GM21528 (cell line): ENCODE data around the gene RELL2.
"Not testable (repeated sequence)": the region's sequence is repeated elsewhere in the genome, so short reads cannot be mapped to it uniquely, and the experiment has no call there.

Source experiments
- ATAC-seq: cut with Tn5 transposase; IDR thresholded peaks from one replicate; pipeline ENCODE4 v1.9.1; 2021; ENCODE audit warnings: mild to moderate bottlenecking, moderate library complexity; ENCODE audit not compliant: unreplicated experiment, low FRiP score

RELL2 gene, protein sequence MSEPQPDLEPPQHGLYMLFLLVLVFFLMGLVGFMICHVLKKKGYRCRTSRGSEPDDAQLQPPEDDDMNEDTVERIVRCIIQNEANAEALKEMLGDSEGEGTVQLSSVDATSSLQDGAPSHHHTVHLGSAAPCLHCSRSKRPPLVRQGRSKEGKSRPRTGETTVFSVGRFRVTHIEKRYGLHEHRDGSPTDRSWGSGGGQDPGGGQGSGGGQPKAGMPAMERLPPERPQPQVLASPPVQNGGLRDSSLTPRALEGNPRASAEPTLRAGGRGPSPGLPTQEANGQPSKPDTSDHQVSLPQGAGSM

DNA sequence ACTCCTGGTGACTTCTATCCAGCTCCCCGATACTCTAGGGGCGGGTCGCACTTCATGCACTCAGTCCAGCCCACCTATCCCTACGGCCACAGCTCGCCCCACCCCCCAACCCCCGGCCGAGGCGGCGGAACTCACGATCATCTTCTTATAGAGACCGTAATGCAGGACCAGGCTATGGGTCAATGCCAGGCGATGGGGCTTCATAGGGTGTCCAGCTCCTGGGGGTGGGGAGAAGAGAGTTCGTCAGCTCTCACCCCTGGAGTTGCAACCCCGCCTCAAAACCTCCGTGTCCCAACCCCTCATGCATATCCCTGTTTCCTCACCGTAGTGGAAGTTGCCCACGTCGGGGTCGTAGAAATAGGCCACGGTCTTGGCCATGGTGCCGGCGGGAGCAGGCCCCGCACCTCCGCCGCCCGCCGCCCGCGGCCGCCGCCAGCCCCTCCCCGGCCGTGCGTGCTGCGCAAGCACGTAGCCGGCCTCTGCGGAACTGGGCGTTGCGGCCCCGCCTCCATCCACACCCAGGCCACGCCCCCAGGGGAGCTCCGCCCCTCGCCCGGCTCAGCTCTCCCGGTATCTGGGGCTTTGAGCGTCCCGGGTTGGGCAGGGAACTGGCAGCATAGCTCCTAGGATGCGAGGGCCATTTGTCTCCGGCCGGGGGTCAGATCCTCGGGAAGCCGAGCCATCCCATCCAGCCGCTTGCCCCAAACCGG is at the start of gene RELL2, which contains the start of gene HDAC3:
RELL2 (plus strand) TSS at position 585 of the 710 bp plus-strand sequence. CDS start 1,229 bp downstream, outside the sequence.
HDAC3 (minus strand) TSS at position 437 of the 710 bp plus-strand sequence; CDS start at position 378, 59 bp downstream.
- ATAC-seq, result peak; percentile 69

DNA sequence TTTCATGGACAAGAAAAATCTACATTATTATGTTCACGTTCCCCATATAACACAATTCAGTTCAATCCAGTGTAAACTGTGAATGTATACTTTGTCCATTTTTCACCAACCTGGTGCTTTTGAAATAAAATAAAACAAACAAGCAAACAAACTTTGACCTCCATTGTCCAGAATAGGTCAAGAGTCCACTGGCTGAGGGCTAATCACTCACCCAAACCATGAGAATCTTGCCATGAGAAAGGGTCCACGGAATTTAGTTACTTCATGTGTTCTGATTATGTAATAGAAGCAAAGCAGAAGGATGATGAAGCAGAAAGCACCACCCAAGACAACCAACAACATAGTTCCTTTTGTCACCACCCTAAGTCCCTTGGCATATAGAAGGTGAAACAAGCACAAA is 46.7 kb upstream of the RELL2 start:
- ATAC-seq, result no peak

DNA sequence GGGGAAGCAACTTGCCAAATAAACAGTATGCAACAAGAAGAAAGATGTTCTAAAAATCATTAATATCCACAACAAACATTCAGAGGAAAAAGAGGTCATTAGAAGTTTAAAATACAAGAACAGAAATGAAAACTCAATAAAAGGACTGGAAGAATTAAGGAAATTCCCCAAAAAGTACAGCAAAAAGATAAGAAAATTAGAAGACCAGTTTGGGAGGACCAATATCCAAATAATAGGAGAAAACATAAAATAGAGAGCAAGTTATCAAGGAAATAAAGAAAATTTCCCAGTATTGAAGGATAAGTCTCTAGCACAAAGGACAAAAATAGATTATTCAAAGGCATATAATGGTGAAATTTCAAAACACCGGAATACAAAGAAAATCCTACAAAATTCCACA is 39.9 kb upstream of the RELL2 start:
- no peak for ATAC-seq

DNA sequence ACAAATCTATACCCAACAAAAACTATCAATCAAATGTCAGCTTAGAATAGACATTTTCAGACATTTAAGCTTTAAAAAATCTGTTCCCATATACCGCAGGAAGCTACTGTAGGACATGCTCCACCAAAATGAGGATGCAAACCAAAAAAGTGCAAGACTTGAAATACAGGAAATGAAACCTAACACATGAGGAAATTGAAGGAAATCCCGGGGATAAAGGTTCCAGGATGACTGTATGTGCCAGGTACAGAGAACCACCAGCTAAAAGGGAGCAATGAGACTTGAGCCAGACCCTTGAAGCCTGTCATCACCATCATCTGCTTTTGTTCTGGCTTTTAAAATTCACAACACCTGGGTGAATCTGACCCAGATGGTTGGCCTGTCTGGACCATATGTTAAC is 39.4 kb upstream of the RELL2 start:
- ATAC-seq, result no peak

DNA sequence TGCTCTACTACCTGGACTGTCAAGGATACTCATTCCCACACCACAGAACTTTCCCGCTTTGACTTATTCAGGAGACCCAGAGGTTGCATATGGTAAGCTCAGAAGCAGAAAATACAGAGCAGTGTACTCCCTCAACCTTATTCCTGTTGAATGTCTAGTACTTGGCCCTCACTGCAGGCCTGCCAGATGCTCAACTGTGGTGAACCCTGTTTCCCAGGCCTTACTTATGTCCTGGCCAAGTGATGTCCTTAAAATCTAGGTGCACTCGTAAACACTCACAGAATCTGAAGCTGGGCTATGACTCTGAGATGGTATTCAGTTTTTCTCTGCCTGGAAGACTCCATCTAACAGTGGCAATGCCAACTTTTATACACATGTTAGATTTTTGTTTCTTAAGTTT is 39.0 kb upstream of the RELL2 start:
- ATAC-seq, result no peak

DNA sequence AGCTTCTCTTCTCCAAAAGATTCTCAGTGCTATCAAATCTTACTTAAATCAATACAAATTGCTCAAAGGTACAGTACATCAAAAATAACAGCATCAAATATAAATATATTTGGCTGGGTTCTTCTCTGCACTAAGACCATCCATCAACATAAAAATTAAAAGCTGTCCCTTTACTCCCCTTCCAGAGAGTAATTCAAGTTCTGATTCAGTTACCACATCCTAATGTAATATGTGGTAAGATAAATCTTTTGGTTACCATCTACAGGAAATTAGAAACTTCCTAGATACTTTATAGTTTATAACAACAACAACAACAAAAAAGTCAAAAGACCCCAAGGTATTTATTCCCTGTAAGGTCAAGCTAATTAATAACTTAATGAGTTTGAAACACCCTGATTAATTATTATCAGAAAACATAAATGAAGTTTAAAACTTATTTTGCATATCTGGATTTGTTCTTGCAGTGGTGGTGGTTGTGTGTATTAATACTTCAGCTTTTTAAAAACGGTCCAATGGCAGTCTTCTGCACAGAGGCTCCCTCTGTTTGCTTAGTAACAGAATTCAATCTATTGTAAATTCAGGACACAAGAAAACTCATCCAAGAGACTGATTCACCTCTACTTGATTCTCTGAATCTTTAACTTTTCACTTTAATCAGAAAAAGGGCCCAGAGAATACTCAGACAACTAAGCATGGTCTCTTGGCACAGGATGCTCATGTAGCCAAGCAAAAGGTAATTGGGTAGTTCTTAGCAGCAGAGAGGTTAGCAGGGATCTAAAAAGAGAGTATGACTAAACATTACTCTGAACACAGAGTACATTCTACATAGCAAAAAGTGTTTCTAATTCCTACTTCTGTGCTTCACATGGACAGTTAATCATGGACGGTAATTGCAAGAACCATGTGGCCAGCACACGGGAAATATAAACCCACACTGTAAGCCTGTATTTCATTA is 38.1 kb upstream of the RELL2 start:
- ATAC-seq, result no peak

DNA sequence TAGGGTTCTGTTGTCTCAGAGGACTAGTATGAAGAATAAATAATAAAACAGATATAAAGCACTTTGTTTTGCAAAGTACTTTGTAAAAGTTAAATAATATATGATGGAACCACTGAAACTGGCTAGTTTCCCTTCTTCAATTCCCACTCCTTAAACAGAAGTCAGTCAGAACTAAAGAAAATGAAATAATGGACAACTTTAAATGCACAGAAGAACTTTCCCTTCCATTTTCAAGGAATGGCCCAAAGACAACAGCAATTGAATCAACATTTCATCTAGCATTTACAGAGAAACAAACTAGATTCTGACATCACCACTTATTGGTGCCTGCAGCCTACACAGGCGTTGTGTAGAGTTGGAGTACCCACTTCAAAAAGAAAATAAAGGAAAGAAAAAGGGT is 34.2 kb upstream of the RELL2 start:
- no peak for ATAC-seq

DNA sequence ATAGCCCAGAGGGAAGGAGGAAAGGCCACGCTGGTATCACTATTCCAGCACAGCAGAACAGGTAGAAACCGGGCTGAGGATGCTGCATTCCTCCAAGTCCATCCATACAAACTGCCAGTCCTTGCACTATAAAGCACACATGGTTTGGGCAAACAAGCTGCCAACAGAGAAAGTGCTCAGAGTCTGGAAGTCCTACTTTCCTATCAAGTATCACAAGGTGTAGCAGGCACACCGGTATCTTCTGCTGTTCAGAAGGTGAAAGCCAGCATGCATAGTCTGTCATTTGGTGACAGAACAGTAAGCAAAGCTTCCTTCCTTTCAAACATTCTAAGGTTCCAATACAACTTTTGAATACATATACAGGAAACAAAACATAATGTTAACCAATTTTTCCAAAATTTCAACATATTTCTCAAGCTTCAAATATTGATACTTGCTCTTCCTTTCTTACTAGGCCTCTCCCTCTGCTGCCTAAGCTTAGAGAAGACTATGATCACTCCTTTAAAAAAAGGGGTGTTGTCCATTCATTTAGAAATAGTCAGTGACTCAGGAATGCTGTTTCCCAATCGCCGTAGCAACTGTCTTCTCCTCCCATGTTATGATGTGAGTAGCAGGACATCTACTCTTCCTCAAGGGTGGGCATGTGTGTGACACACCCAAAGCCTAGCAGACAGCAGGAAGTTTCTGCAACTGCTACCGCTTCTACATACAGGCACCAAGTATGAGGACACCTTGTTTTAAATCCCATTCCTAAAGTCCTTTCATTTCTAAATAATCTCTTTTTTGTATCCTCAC is 32.7 kb upstream of the RELL2 start:
- no peak for ATAC-seq

DNA sequence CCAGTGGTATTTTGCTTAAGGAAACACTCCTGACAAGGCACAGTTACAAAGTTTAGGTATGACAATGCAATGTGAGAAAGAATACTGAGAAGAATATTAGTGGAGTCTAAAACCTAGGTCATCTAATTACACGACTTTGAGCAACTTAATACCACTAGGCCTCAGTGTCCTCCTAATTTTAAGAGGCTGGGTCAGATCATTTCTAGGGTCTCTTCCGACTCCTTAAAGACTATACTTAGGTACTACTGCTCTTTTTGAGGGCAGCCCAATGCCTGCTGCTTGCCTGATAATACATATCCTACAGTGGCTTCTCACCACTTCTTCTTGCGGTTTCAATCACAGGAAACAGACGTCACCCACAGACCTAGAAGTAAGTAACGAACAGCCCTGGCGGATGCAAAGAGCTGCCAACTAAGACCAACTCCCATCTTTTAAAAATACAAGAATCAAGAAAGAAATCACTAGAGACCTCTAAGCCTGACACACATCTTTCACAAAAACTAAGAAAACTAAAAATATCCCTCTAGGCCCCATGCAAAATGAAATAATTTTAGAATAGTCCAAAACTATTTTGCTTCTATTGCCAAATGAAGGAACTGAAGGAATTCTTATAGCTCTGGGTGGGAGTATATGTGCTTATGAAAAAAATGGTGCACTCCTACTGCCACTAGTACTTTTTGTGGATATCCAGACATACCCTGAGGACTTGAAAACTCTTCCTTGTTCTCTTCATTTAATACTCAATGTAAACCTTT is 31.1 kb upstream of the RELL2 start:
- ATAC-seq, result peak; percentile 97

DNA sequence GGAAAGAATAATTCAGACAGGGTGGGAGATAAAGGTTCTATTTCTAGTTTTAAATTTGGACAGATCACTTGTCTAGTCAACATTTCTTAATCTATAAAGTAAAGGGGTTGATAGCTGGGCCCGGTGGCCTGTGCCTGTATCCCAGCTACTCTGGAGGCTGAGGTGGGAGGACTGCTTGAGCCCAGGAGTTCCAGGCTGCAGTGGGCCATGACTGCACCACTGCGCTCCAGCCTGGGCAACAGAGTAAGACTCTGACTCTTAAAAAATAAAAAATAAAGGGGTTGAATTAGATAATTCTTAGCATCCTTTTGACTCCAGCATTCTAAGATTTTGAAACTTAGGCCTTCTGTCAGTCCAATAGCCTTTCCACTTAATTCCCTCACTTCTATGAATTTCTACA is 28.8 kb upstream of the RELL2 start:
- ATAC-seq, result no peak

DNA sequence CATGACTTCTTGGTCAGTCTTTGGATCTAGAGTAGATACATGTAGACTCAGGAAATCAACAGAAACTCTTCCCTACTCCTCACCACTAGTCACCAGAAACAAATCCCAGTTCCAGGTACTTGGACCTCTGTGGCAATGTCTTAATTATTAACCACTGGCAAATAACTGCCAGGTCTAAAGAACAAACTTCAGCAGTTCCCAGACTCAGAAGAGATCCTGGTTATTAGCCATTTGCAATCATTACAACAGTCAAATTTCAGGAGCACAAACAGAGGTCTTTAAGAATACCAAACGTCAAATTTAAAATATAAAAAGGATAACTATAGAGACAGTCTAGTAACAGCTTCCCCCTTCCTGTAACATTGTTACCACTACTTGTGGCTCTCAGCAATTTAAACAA is 28.2 kb upstream of the RELL2 start:
- no peak for ATAC-seq

DNA sequence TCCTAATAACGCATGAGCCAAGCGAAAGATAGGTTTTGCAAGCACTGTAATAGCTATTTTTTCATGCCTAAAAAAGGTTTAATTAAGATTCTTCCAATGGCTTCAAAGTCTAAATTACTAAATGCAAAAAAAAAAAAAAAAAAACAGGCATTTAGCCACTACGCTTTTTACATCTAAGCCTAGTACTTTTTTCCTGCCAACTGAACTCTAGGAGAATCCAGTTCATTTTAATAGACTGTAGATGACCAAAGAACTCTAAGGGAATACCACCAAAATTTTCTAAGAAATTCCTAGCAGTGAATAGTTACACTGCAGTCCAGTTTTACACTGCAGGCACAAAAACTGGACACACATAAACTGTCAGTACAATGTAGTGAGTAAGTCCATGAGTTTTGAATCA is 27.8 kb upstream of the RELL2 start:
- no peak for ATAC-seq

DNA sequence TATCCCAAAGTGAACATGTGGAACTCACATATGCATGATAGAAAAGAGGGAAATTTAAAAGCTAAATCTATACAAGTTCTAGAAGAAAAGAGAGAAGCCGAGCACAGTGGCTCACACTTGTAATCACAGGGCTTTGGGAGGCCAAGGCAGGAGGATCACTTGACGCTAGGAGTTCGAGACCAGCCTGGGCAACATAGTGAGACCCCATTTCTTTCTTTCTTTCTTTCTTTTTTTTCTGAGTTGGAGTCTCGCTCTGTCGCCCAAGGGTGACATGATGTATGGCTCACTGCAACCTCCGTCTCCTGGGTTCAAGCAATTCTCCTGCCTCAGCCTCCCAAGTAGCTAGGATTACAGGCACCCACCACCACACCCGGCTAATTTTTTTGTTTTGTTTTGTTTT is 26.9 kb upstream of the RELL2 start:
- ATAC-seq, result not testable (repeated sequence)

DNA sequence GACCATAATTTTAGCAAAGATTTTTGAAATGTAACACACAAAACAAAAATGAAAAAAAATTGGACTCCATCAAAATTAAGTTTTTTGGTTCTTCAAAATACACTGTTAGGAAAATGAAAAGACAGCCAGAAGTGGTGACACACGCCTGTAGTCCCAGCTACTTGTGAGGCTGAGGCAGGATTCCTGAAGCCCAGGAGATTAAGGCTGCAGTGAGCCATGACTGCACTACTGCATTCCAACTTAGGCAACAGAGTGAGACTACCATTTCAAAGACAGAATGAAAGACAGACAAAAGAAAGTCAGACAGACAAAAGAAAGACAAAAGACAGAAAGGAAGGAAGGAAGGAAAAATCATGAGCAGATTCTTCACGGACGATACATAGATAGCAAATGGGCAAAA is 25.5 kb upstream of the RELL2 start:
- ATAC-seq, result no peak

DNA sequence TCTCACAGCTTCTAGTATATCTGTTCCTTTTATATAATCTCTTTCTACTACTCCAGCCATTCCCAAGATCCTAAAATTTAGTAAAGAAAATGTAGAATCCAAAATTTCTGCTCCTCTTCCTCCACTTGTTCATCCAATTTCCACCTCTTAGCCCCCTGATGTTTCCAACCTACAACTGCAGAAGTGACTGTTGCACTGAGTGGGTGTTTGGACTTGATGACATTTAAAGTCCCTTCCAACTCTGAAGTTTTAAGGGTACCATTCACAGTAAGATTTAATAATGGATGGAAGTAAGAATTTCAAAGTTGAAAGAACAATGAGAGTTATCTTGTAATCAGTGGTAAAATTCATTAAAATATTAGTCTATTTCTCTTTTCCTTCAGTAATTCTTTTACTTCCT is 23.5 kb upstream of the RELL2 start:
- ATAC-seq, result no peak

DNA sequence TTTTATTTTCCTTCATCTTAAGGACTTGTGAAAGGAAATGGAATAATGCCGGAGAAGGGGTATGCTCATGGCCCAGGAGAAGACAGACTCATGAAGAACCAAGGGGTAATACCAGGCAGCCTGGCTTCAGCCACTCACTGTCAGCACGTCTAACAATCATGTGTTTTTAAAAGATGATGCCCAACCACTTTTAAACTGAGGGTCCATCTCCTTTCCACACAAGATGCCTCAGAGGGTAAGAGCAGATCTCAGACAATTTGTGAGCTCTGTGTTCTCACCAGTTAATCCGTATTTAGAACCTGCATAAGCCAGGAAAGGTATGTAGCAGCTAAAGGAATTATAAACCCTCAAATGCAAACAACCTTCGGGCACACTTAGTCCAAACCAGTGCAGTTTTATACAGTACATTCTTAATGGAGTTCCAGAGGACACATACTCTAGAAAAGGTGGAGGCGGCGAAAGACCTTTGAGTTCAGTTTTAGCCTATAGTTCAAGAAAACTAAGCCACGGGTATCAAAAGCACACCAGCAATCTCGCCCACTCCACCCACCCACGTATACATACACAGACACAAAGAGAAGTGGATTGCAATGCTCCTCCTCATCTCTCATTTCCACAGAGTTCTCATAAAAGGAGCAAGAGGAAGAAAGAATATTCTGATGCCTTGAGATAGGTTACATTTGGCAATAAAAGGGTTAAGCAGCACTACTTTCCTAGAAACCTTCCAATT is 20.6 kb upstream of the RELL2 start:
- no peak for ATAC-seq

DNA sequence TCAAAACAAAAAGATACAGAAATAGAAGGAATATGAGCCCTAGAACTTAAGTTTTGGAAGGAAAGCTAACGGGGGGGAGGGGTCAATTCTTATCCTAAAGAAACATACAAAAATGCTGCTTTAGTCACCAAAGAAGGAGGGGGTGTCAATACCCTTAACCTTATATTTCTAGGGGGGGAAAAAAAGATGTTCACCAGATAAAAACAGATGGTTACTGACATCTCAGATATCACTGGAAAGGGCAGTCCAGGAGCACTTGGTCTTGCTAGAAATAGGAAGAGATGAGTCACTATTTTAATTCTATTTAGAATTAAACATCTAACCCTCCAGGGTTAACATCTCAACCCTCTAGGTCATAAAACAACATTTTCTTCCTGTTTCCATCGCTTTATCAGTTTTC is 19.7 kb upstream of the RELL2 start:
- no peak for ATAC-seq

DNA sequence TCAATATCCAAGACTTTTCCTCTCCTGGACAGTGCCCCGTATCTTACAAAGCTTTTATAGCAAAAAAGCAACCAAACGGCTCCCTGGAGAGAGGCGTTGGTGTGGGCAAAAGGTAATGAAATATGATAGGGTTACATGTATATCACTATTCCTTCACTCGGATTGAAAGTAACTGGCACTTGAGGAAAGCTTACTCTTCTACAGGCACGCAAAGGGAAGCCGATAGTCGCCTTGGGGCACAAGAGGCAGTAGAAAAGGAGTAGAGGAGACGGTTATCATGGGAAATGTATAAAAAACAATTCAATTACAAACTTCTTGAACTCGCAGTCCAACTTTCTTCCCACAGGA is 19.1 kb upstream of the RELL2 start:
- no peak for ATAC-seq
